ENCODE data around the gene TADA2A.
A peak's percentile ranks its signal among the peaks of the same experiment; 100 is the strongest.

TADA2A gene

DNA sequence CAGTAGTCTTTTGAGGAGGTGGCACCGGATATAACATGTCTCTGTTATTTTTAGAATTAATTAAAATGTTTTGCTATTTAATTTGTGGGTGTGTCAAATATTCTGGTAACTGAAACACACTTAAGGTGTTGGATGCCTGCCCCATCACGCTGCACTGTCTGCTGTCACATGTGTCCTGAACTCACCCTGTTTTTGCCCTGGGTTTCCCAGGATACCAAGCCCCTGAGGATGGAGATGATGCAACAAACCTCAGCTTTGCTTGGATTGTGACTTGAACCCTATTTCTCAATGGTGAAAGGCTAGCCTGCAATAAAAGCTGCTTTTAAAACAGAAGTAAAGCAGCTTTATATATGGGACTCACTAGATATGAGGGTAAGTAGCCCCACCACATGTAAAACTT lies 71.5 kb downstream of the TADA2A start:
- H3K9ac ChIP-seq (ENCODE audit: low read length in 5 of 5): no peak overlapping the region
- peak overlapping the region; percentile 88 for H3K27ac ChIP-seq (ENCODE audit: low read depth, low read length)
- H3K27me3 ChIP-seq (ENCODE audit: control insufficient read depth in 5 of 5, insufficient read depth in 4 of 5, low read length in 5 of 5): no peaks in the 10 kb centered on the region
- H3K4me3 ChIP-seq (ENCODE audit: low read depth in 1 of 5, low read length in 5 of 5): no peak overlapping the region
- peaks cover 11 to 43% (median 26%) of the 10 kb centered on the region in 5 donors for H3K36me3 ChIP-seq (ENCODE audit: control insufficient read depth in 5 of 5, insufficient read depth in 5 of 5, low read length in 5 of 5)
- no peaks in the 10 kb centered on the region for H3K9me3 ChIP-seq (ENCODE audit: control insufficient read depth in 5 of 5, low read length in 5 of 5)
- H3K4me1 ChIP-seq (ENCODE audit: control insufficient read depth in 5 of 5, insufficient read depth in 5 of 5, low read length in 5 of 5): peaks cover 14 to 72% (median 55%) of the 10 kb centered on the region in 5 donors

DNA sequence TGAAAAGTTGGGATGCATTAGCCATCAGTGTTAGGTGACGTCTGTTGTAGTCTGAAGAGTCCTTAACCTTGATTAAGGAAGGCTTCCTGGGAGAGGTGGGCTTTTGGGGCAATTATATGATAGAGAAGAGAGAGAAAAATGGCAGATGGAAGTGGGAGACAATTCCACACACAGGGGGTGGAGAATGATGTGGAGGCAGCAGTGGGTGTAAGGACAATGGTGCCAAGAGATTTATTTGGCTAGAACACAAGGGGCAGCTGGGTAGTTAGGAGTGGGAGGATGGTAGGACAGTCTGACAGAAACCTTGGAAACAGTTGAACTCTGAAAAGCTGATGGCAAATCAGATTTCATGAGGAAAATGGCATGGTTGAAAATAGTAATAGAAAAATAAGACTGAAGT lies 72.3 kb downstream of the TADA2A start:
- peaks cover 5 to 35% (median 17%) of the 10 kb centered on the region in 5 donors for H3K36me3 ChIP-seq (ENCODE audit: control insufficient read depth in 5 of 5, insufficient read depth in 5 of 5, low read length in 5 of 5)
- H3K27ac ChIP-seq (ENCODE audit: low read depth, low read length): peak overlapping the region; percentile 88
- H3K9ac ChIP-seq (ENCODE audit: low read length in 5 of 5): no peak overlapping the region
- peaks cover 19 to 79% (median 61%) of the 10 kb centered on the region in 5 donors for H3K4me1 ChIP-seq (ENCODE audit: control insufficient read depth in 5 of 5, insufficient read depth in 5 of 5, low read length in 5 of 5)
- no peaks in the 10 kb centered on the region for H3K9me3 ChIP-seq (ENCODE audit: control insufficient read depth in 5 of 5, low read length in 5 of 5)
- H3K27me3 ChIP-seq (ENCODE audit: control insufficient read depth in 5 of 5, insufficient read depth in 4 of 5, low read length in 5 of 5): no peaks in the 10 kb centered on the region
- no peak overlapping the region for H3K4me3 ChIP-seq (ENCODE audit: low read depth in 1 of 5, low read length in 5 of 5)

DNA sequence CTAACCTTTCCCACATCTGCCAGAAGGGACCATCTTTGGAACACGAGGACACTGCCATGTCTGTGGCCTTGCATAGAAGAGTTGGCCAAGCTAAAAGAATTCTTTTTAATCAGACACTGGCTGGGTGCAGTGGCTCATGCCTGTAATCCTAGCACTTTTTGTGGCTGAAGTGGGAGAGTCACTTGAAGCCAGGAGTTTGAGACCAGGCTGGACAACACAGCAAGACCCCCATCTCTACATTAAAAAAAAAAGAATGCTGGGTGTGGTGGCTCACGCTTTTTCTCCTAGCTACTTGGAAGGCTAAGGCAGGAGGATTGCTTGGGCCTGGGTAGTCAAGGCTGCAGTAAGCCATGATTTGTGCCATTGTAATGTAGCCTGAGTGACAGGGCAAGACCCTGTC lies 73.7 kb downstream of the TADA2A start:
- no peaks in the 10 kb centered on the region for H3K27me3 ChIP-seq (ENCODE audit: control insufficient read depth in 5 of 5, insufficient read depth in 4 of 5, low read length in 5 of 5)
- no peak overlapping the region for H3K9ac ChIP-seq (ENCODE audit: low read length in 5 of 5)
- no peak overlapping the region for H3K4me3 ChIP-seq (ENCODE audit: low read depth in 1 of 5, low read length in 5 of 5)
- H3K9me3 ChIP-seq (ENCODE audit: control insufficient read depth in 5 of 5, low read length in 5 of 5): no peaks in the 10 kb centered on the region
- peaks cover 0 to 28% (median 9%) of the 10 kb centered on the region in 5 donors for H3K36me3 ChIP-seq (ENCODE audit: control insufficient read depth in 5 of 5, insufficient read depth in 5 of 5, low read length in 5 of 5)
- peaks cover 19 to 79% (median 61%) of the 10 kb centered on the region in 5 donors for H3K4me1 ChIP-seq (ENCODE audit: control insufficient read depth in 5 of 5, insufficient read depth in 5 of 5, low read length in 5 of 5)
- H3K27ac ChIP-seq (ENCODE audit: low read depth, low read length): peak overlapping the region; percentile 88

DNA sequence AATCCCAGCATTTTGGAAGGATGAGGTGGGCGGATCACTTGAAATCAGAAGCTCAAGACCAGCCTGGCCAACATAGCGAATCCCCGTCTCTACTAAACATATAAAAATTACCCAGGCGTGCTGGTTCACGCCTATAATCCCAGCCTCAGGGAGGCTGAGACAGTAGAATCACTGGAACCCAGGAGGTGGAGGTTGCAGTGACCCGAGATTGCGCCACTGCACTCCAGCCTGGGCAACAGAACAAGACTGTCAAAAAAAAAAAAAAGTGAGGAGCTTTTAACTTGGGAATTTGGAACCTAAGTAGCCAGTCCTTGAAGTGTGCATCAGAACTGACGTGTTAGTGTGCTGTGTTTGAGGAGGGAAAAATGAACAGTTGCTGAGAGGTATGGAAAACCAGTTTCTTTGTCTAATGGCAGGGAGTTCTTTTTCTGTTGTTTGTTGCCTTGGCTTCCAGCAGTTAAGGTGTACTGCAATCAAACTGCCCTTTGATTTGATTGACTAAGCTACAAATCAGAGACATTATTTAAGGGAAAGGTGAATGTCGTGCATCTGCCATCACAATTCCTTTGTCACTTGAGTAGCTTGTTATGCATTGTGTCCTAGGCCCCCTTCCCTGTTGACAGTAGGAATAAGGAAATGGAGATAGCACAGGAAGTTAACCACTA lies 74.4 kb downstream of the TADA2A start:
- Histone ChIP-seq H3K27me3 (ENCODE audit: control insufficient read depth in 5 of 5, insufficient read depth in 4 of 5, low read length in 5 of 5) (no peaks in the 10 kb centered on the region), H3K4me1 (ENCODE audit: control insufficient read depth in 5 of 5, insufficient read depth in 5 of 5, low read length in 5 of 5) (peaks cover 18 to 81% (median 57%) of the 10 kb centered on the region in 5 donors), H3K4me3 (ENCODE audit: low read depth in 1 of 5, low read length in 5 of 5) (no peak overlapping the region), H3K9me3 (ENCODE audit: control insufficient read depth in 5 of 5, low read length in 5 of 5) (no peaks in the 10 kb centered on the region), H3K27ac (ENCODE audit: low read depth, low read length) (peak overlapping the region; percentile 88), H3K9ac (ENCODE audit: low read length in 5 of 5) (no peak overlapping the region), H3K36me3 (ENCODE audit: control insufficient read depth in 5 of 5, insufficient read depth in 5 of 5, low read length in 5 of 5) (peaks cover 0 to 24% (median 7%) of the 10 kb centered on the region in 5 donors)

DNA sequence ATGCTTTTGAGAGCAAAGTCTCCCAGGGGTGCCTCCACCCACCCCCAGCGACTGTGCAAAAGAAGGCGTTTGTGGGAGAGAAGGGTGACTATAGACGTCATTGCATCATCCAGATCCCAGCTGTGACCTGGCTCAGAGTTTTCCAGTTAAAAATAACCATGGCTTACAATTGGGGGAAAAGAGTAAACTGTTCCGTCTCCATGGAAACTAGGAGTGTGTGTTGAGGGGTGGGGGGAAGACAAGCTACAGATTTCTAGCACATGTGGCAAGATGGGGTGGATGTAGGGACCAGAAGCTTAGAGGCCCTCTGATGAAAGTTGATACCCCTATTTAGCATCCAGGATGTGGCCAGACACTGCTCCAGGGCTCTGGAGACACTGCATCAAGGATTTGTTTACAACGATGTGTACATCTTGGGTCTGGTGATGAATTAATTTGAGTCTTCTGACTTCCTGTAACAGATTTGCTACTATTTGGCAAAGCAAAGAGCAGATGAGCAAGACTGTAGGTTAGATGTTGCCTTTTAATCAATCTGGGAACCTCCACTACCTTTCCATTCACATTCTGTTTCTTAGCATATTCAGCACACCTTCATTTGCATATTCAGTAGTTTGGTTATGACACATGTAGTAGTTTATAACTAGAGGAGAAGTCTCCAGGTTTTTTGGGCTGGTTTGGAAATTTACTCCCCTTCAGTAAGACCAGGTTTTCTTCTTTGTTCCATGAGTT lies 76.8 kb downstream of the TADA2A start:
- Histone ChIP-seq H3K4me1 (ENCODE audit: control insufficient read depth in 5 of 5, insufficient read depth in 5 of 5, low read length in 5 of 5) (peaks cover 12 to 74% (median 44%) of the 10 kb centered on the region in 5 donors), H3K36me3 (ENCODE audit: control insufficient read depth in 5 of 5, insufficient read depth in 5 of 5, low read length in 5 of 5) (peaks cover 0 to 5% (median 0%) of the 10 kb centered on the region in 5 donors), H3K27ac (ENCODE audit: low read depth, low read length) (peak overlapping the region; percentile 88), H3K9ac (ENCODE audit: low read length in 5 of 5) (no peak overlapping the region), H3K4me3 (ENCODE audit: low read depth in 1 of 5, low read length in 5 of 5) (no peak overlapping the region), H3K27me3 (ENCODE audit: control insufficient read depth in 5 of 5, insufficient read depth in 4 of 5, low read length in 5 of 5) (no peaks in the 10 kb centered on the region), H3K9me3 (ENCODE audit: control insufficient read depth in 5 of 5, low read length in 5 of 5) (no peaks in the 10 kb centered on the region)

DNA sequence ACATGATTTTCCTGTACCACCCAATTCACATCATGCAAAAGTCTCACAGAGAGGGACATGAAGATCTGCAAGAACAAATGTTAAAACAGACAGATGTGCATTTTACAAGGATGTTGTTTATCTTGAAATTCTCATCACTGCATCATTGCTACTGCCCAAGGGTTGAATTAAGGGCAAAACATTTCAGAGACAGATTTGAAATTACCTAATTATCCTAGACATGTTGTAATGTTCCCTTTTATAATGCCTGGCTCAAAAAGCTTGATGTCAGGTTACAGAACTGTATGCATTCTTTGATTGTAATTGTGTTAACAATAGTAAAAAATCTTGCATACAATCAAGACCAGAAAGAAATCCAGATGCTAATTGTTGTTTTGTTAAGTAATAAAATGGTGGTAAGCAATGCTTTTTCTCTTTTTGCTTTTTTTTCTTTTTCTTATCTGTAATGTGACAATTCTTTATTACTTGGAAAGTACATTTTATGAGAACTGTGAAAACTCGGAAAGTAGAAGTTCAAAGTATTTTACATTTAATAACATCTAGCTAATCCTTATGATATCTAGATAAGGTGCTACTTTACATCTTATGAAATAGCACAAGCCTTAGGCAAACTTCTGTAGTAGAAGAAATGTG lies 79.4 kb downstream of the TADA2A start:
- Histone ChIP-seq H3K4me1 (ENCODE audit: control insufficient read depth in 5 of 5, insufficient read depth in 5 of 5, low read length in 5 of 5) (peaks cover 9 to 66% (median 49%) of the 10 kb centered on the region in 5 donors), H3K27ac (ENCODE audit: low read depth, low read length) (peak overlapping the region; percentile 91), H3K4me3 (ENCODE audit: low read depth in 1 of 5, low read length in 5 of 5) (no peak overlapping the region)

DNA sequence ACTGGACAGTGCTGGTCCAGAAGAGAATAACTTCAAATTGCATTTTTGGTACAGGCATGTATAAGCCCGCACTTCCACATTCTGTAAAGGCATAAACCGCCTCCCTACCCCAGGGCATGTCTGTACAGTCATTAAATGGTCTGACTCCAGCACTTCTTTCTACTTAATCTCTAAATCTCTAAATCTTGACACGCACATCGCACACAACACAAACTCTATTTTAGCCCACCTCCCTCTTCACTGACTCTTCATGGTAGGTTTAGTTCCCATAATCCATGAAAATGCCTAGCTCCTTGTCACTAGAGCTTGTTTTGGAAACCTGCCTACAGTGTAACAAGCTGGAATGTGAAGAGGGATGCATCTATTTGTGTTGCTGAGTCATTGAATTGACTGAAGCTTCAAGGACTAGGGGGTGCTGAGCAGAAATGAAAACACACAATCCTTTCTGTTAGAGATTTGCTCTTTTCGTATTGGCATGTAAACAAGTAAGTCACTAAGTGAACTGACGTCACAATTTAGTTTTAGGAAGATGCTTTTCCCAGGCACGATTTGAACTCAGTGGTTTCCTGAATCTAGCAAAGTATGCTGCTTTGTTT lies 81.4 kb downstream of the TADA2A start:
- peak overlapping the region in 2 of 5 donors; percentile 86 to 89 for H3K9ac ChIP-seq (ENCODE audit: low read length in 5 of 5)

More for the DNA sequence above, 79.4 kb downstream of the TADA2A start:
- no peaks in the 10 kb centered on the region for H3K9me3 ChIP-seq (ENCODE audit: control insufficient read depth in 5 of 5, low read length in 5 of 5)
- H3K36me3 ChIP-seq (ENCODE audit: control insufficient read depth in 5 of 5, insufficient read depth in 5 of 5, low read length in 5 of 5): no peaks in the 10 kb centered on the region
- H3K9ac ChIP-seq (ENCODE audit: low read length in 5 of 5): no peak overlapping the region
- no peaks in the 10 kb centered on the region for H3K27me3 ChIP-seq (ENCODE audit: control insufficient read depth in 5 of 5, insufficient read depth in 4 of 5, low read length in 5 of 5)

DNA sequence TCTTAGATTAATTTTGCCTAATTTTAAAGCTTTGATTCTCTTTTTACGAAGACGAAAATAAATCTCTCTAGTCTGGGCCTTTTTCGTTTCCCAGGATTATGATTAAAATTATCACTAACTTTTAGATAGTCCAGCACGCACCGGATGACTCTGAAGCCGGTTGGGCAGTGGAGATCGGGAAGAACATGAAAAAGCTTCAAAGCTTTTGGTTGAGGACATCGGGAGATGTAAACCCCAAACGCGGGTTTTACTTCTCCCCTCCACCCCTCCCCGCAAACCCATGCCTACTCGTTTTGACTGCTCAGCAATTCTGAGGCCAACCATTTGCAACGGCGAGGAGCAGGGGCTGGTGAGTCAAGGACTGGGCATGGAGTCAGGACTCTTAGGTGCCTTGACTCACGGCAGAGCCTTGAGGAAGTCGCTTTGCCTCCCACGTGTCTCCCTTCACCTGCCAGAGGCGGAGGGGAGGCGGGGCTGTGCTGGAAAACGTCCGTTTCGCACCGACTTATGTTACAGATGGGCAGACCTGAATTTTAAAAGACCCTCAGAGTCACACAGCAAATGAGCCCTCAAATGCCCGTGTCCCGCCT lies 82.0 kb downstream of the TADA2A start:
- Histone ChIP-seq H3K9me3 (ENCODE audit: control insufficient read depth in 5 of 5, low read length in 5 of 5) (no peaks in the 10 kb centered on the region), H3K27me3 (ENCODE audit: control insufficient read depth in 5 of 5, insufficient read depth in 4 of 5, low read length in 5 of 5) (no peaks in the 10 kb centered on the region), H3K4me1 (ENCODE audit: control insufficient read depth in 5 of 5, insufficient read depth in 5 of 5, low read length in 5 of 5) (peaks cover 0 to 61% (median 54%) of the 10 kb centered on the region in 5 donors), H3K36me3 (ENCODE audit: control insufficient read depth in 5 of 5, insufficient read depth in 5 of 5, low read length in 5 of 5) (no peaks in the 10 kb centered on the region), H3K27ac (ENCODE audit: low read depth, low read length) (peak overlapping the region; percentile 91), H3K4me3 (ENCODE audit: low read depth in 1 of 5, low read length in 5 of 5) (peak overlapping the region; percentile 77 to 90 (median 85)), H3K9ac (ENCODE audit: low read length in 5 of 5) (peak overlapping the region; percentile 38 to 89 (median 82))

More for the DNA sequence above, 81.4 kb downstream of the TADA2A start:
- Histone ChIP-seq H3K36me3 (ENCODE audit: control insufficient read depth in 5 of 5, insufficient read depth in 5 of 5, low read length in 5 of 5) (no peaks in the 10 kb centered on the region), H3K9me3 (ENCODE audit: control insufficient read depth in 5 of 5, low read length in 5 of 5) (no peaks in the 10 kb centered on the region), H3K4me3 (ENCODE audit: low read depth in 1 of 5, low read length in 5 of 5) (peak overlapping the region in 4 of 5 donors; percentile 77 to 90 (median 85)), H3K4me1 (ENCODE audit: control insufficient read depth in 5 of 5, insufficient read depth in 5 of 5, low read length in 5 of 5) (peaks cover 6 to 62% (median 54%) of the 10 kb centered on the region in 5 donors), H3K27me3 (ENCODE audit: control insufficient read depth in 5 of 5, insufficient read depth in 4 of 5, low read length in 5 of 5) (no peaks in the 10 kb centered on the region), H3K27ac (ENCODE audit: low read depth, low read length) (peak overlapping the region; percentile 91)

DNA sequence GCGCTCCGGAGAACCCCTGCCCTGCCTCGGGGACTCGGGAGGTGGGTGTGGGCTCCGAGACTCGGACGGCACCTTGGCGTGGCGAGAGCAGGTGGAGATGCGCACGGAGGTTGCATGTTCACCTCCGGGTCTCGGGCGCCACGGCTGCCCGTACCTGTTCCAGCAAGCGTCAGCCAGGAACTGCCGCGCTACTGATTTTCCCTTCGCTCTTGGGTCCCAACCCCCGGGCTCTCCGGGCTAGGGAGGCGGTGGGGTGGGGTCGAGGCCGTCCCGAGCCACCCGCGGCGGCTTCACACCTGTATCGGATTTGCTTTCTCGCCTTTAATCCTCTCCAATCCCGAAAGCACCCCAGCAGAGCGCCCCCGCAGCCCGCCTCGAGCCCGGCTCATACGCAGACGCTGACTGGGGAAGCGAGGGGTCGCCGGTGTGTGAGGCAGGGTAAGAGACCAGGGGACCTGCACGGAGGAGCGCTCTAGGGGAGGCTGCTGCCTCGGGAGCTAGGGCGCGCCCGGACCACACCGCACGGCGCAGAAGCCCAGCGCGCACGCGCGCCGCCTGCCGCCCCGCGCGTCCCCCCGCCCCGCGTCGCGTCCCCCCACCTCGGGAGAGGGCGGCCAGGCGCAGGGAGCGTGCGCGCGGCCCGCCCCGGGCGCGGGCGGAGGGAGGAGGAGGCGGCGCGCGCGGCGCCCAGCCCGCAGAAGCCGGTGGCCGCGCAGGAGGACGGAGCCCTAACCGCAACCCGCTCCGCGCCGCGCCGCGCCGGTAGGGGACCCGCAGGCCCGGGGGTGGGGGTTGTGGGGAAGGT lies 82.7 kb downstream of the TADA2A start, which contains the start of gene DUSP14:
TSS of gene DUSP14 (plus strand) at position 695 of the 805 bp plus-strand sequence. CDS start 22,382 bp downstream, outside the sequence.
- Histone ChIP-seq H3K4me3 (ENCODE audit: low read depth in 1 of 5, low read length in 5 of 5) (peak within 1 kb of the TSS; percentile 77 to 90 (median 87)), H3K9me3 (ENCODE audit: control insufficient read depth in 5 of 5, low read length in 5 of 5) (no peaks in the 10 kb centered on the region), H3K27ac (ENCODE audit: low read depth, low read length) (peak within 1 kb of the TSS; percentile 91), H3K36me3 (ENCODE audit: control insufficient read depth in 5 of 5, insufficient read depth in 5 of 5, low read length in 5 of 5) (no peaks in the 10 kb centered on the region), H3K27me3 (ENCODE audit: control insufficient read depth in 5 of 5, insufficient read depth in 4 of 5, low read length in 5 of 5) (no peaks in the 10 kb centered on the region), H3K9ac (ENCODE audit: low read length in 5 of 5) (peak within 1 kb of the TSS; percentile 49 to 89 (median 82)), H3K4me1 (ENCODE audit: control insufficient read depth in 5 of 5, insufficient read depth in 5 of 5, low read length in 5 of 5) (peaks cover 0 to 63% (median 57%) of the 10 kb centered on the region in 5 donors)
